Right lobe of liver (tissue), 6 donors: ENCODE results near the gene KLK7. TPM values are rescaled to one million over a fixed set of nuclear protein-coding genes. Genes with fewer than 3 reads are reported as not detected.

Source experiments
- ATAC-seq, 4 donors: fragments of 200-7000 bp; cut with Tn5 transposase; one replicate each; pipeline ENCODE4 v1.9.1; 2020; ENCODE audit warnings: mild to moderate bottlenecking in 4 of 4, moderate library complexity in 4 of 4
- DNase-seq, 3 donors: peaks; one replicate each; pipeline ENCODE4 v3.0.0-alpha.2; 2020
- H3K27ac ChIP-seq, 3 donors: fragments of 200-600 bp; one replicate each; pipeline ENCODE4 v1.8.0; 2022
- H3K27me3 ChIP-seq, 2 donors: fragments of 200-600 bp; one replicate each; pipeline ENCODE4 v1.8.0; 2022
- H3K36me3 ChIP-seq, 4 donors: fragments of 200-600 bp; sonication (generic) in 1 of 4; one replicate each; pipeline versions ENCODE4 v1.5.1 to v1.8.0; 2017 to 2022; ENCODE audit warnings: control low read depth in 1 of 4
- H3K4me1 ChIP-seq, 4 donors: fragments of 200-600 bp; sonication (generic) in 1 of 4; one replicate each; pipeline versions ENCODE4 v1.5.1 to v1.8.0; 2017 to 2022; ENCODE audit warnings: control low read depth in 1 of 4
- H3K4me3 ChIP-seq, 3 donors: fragments of 200-600 bp; one replicate each; pipeline ENCODE4 v1.8.0; 2022
- H3K9me3 ChIP-seq, 4 donors: fragments of 200-600 bp; sonication (generic) in 1 of 4; one replicate each; pipeline versions ENCODE4 v1.5.1 to v1.8.0; 2017 to 2022; ENCODE audit warnings: control low read depth in 1 of 4
- POLR2A ChIP-seq: fragments of 450-650 bp; IDR thresholded peaks from one replicate; pipeline ENCODE4 v1.6.1; 2017; ENCODE audit warnings: antibody characterized with exemption, mild to moderate bottlenecking
- WGBS: methylation state at CpG from one replicate; pipeline ENCODE4 v1.1.6; 2018; ENCODE audit warnings: low coverage, low lambda C conversion rate; ENCODE audit not compliant: insufficient coverage; ENCODE audit errors: missing lambda C conversion rate; 5-methylcytosine and 5-hydroxymethylcytosine counted together
- intact Hi-C, 2 donors: fragments of 100-400 bp; cut with DNase I; formaldehyde crosslinking; loops; one replicate each; pipeline versions ENCODE4 v1.11.2 to v1.14.1; 2022
- total RNA-seq, 6 experiments: library from RNA; depleted of rRNA in 2 of 6; stranded (reverse); fragments of >200 nt in 2 of 6; fragmentation: NEBNext Ultra II Directional in 3 of 6; extraction: Animal tissue kit (Norgen Biotek cat#: 25700) in 3 of 6; gene quantifications; one replicate each; pipeline versions ENCODE4 v1.1.0 to v1.2.4, GENCODE V29; 2016 to 2023
- TF ChIP-seq, protein P1 (sequence below), 4 donors: fragments of 200-600 bp in 3 of 4; fragments of 450-650 bp in 1 of 4; IDR thresholded peaks; one replicate each; pipeline versions ENCODE4 v1.5.1 to v1.8.0; 2016 to 2022; ENCODE audit warnings: antibody characterized with exemption in 4 of 4, mild to moderate bottlenecking in 2 of 4
- donor health status: DM: no; HTN: yes; CAD: no.
- donor health status: DM: no; HTN: no; CAD: no.
- donor health status: DM: no; HTN: no; CAD: no.
- donor health status: DM: no; HTN: yes; CAD: no.
- donor health status: DM: no; HTN: yes; CAD: no.

The KLK7 gene
- total RNA-seq, 6 experiments from 2014 or later, result not detected

- peak; percentile 38 to 54 (median 42) for ATAC-seq
- Histone ChIP-seq H3K27ac (no peak overlapping the region), H3K27me3 (peaks cover 3 to 6% of the 10 kb centered on the region in 2 donors), H3K4me3 (no peak overlapping the region), H3K4me1 (no peaks in the 10 kb centered on the region), H3K9me3 (no peaks in the 10 kb centered on the region), H3K36me3 (no peaks in the 10 kb centered on the region)
- WGBS, result 2% methylated on average over 55 of the region's 68 CpGs
- intact Hi-C loops, result no loop called here
- TF ChIP-seq POLR2A, result no peak
- TF ChIP-seq, protein P1, sequence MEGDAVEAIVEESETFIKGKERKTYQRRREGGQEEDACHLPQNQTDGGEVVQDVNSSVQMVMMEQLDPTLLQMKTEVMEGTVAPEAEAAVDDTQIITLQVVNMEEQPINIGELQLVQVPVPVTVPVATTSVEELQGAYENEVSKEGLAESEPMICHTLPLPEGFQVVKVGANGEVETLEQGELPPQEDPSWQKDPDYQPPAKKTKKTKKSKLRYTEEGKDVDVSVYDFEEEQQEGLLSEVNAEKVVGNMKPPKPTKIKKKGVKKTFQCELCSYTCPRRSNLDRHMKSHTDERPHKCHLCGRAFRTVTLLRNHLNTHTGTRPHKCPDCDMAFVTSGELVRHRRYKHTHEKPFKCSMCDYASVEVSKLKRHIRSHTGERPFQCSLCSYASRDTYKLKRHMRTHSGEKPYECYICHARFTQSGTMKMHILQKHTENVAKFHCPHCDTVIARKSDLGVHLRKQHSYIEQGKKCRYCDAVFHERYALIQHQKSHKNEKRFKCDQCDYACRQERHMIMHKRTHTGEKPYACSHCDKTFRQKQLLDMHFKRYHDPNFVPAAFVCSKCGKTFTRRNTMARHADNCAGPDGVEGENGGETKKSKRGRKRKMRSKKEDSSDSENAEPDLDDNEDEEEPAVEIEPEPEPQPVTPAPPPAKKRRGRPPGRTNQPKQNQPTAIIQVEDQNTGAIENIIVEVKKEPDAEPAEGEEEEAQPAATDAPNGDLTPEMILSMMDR (IDR thresholded peaks at IDR 0.05), result peak; percentile 28 to 62 (median 46)
- peak in 2 of 3 donors; percentile 51 to 57 for DNase-seq
These were observed 33.3 kb upstream of the KLK7 start for GRCh38 chr19:51016798-51017683.

- TF ChIP-seq, protein P1 (IDR thresholded peaks at IDR 0.05), result no peak
- TF ChIP-seq POLR2A, result no peak
- intact Hi-C loops, result no loop called here
- WGBS, result 82% methylated on average over 7 of the region's 19 CpGs
- no peak for DNase-seq
- H3K27me3 ChIP-seq, result peaks cover 3 to 6% of the 10 kb centered on the region in 2 donors
- no peaks in the 10 kb centered on the region for H3K36me3 ChIP-seq
- no peak for ATAC-seq
- H3K4me1 ChIP-seq, result no peaks in the 10 kb centered on the region
- H3K27ac ChIP-seq, result no peak overlapping the region
- H3K4me3 ChIP-seq, result no peak overlapping the region
- no peaks in the 10 kb centered on the region for H3K9me3 ChIP-seq
These were observed 32.1 kb upstream of the KLK7 start for GRCh38 chr19:51015691-51016267.

GRCh38 chr19:51014242-51014641 lies 30.5 kb upstream of the KLK7 start:
- Histone ChIP-seq H3K4me3 (no peak overlapping the region), H3K27me3 (peaks cover 3 to 6% of the 10 kb centered on the region in 2 donors), H3K27ac (no peak overlapping the region), H3K36me3 (no peaks in the 10 kb centered on the region), H3K4me1 (no peaks in the 10 kb centered on the region), H3K9me3 (no peaks in the 10 kb centered on the region)
- WGBS, result 41% methylated on average over 2 of the region's 6 CpGs
- DNase-seq (no peak), ATAC-seq (no peak)
- intact Hi-C loops, result no loop called here
- TF ChIP-seq, protein P1 (IDR thresholded peaks at IDR 0.05), result no peak
- TF ChIP-seq POLR2A, result no peak

DNA sequence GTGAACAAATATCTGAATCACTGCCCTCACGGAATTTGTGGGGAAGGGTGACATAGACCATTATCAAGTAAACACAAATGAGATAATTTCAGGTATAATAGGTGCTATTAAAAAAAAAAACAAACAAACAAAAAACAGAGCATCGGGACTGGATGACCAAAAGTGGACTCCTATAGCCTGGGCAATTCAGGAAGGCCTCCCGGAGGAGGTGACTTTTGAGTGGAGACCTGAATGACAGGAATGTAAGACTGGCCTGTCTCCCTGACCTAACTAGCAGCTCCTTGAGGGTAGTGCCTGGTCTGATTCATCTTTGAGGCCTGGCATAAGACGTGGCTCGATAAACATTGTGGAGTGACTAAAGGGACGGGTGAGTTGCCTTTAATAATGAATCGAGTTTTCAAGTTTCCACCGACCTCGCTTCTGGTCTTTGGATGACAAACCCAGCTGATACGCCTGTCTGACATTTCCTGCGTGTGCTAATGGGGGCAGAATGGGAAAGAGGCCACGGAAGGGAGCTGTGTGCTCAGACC lies 29.0 kb upstream of the KLK7 start:
- H3K36me3 ChIP-seq, result no peaks in the 10 kb centered on the region
- H3K27me3 ChIP-seq, result peaks cover 3 to 6% of the 10 kb centered on the region in 2 donors
- H3K9me3 ChIP-seq, result no peaks in the 10 kb centered on the region
- WGBS, result 60% methylated on average over 4 of the region's 12 CpGs
- ATAC-seq (no peak), DNase-seq (peak in 1 of 3 donors; percentile 2)
- no peak overlapping the region for H3K27ac ChIP-seq
- TF ChIP-seq POLR2A, result no peak
- TF ChIP-seq, protein P1 (IDR thresholded peaks at IDR 0.05), result no peak
- no peaks in the 10 kb centered on the region for H3K4me1 ChIP-seq
- intact Hi-C loops, result no loop called here
- no peak overlapping the region for H3K4me3 ChIP-seq
